Hematopoietic multipotent progenitor cell treated with erythropoietin and hydrocortisone succinate and interleukin-3 and kit ligand, for 17 days (in vitro differentiated cells): ENCODE results near the gene FMNL3.

Source experiments
- DNase-seq: peaks from one replicate; pipeline ENCODE4 v3.0.0-alpha.2; 2015; ENCODE audit warnings: low spot score

Gene FMNL3

GRCh38 chr12:49603721-49604120, 103.5 kb downstream of the FMNL3 start:
- no peak for DNase-seq

DNA sequence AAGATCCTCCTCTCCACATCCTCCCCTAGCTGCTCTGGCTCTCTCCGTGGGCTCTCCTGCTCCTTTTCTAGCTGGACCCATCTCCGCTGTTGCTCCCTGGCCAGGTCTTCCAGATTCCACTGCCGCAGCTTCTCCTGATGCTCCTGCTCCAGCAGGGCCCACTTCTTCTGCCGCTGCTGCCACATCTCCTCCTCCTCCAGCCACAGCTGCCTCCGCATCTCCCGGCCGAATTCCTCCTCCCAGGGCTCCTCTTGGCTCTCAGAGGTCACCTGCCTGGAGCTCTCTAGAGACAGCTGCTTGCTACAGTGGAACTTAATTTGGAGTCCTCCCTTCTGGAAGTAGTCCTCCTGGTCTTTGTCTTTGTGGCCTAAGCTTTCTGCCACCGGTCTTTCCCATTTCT, 107.2 kb downstream of the FMNL3 start:
- DNase-seq = no peak

DNA sequence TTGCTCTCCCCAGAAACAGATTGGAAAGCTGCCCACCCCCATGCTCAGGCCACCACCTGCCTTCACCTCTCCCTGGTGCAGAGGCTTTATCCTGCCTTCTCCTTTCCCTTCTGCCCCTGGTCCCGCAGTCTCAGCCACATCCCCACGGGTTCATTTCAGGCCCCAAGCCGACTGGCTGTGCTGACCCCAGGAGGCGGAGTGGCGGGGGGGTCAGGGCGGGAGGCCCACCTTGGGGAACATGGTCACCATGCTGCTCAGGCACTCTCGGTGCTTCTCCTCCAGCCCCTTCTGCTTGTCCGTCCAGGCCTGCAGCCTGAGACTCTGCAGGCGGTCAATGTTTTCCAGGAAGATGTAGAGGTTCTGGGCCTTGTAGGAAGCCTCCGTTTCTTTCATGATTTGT, 108.7 kb downstream of the FMNL3 start:
- DNase-seq = no peak

GRCh38 chr12:49588721-49589516, 118.3 kb downstream of the FMNL3 start:
- peak; percentile 41 for DNase-seq

- DNase-seq = no peak
Observed at GRCh38 chr12:49588281-49588680, 118.9 kb downstream of the FMNL3 start.

DNA sequence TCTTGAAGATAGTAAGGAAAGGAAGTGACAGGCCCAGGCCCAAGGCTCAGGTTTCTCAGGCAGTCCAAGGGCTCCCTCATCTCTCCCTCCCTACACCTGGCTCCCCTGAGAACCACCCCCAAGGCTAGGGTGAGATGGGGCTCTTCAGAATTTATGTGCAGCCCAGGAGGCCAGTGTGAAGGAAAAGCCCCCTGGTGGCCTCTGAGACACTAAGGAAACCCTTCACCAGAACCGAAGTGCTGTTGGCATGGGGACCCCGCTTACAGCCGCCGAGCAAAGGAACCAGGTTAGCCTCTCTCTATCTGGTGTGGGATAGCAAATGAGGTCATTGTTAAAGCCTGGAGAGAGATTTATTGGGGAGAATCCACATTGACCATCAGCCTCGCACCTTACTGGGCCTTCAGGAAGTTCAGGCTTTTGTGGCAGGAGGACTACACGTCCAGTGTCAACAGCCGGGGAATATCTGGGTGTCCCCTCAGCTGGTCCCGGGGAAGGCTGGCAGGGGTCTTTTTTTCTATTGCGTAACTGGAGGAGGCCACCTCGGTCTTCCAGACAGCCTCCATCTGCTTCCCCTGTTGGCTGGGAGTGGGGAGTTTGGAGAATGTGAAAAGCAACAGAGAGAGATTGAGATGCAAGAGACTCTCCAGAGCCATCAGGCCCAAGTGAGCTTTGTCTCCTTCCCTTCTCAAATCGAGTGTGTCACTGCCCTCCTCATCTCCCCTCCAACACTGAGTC, 119.9 kb downstream of the FMNL3 start:
- DNase-seq = no peak
